Hypothalamus (tissue), 51 donors: ENCODE results near the gene CHAF1B.
"Not testable (repeated sequence)": the region's sequence is repeated elsewhere in the genome, so short reads cannot be mapped to it uniquely, and the experiment has no call there.

Experiments
- DNase-seq, 51 donors: peaks; one replicate each; lab custom pipeline; 2025; lab: John Stamatoyannopoulos, UW

CHAF1B gene

DNA sequence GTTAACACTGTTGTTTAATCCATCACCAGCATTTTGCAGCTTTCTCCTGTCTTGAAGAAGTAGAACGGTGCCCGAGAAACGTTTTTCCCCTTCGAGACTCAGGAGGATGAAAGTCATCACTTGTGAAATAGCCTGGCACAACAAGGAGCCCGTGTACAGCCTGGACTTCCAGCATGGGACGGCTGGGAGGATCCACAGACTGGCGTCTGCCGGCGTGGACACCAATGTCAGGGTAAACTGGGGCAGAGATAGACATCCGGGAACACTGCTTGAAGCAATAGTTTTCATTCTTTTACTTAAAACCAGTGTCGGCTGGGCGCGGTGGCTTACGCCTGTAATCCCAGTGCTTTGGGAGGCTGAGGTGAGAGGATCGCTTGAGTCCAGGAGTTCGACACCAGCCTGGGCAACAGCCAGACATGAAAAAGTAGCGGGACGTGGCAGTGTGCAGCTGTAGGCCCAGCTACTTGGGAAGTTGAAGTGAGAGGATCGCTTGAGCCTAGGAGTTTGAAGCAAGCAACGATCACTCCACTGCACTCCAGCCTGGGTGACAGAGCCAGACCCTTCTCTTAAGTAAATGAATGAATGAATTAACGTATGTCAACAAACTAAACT is 945 bp downstream of the CHAF1B start:
- DNase-seq, result no peak

DNA sequence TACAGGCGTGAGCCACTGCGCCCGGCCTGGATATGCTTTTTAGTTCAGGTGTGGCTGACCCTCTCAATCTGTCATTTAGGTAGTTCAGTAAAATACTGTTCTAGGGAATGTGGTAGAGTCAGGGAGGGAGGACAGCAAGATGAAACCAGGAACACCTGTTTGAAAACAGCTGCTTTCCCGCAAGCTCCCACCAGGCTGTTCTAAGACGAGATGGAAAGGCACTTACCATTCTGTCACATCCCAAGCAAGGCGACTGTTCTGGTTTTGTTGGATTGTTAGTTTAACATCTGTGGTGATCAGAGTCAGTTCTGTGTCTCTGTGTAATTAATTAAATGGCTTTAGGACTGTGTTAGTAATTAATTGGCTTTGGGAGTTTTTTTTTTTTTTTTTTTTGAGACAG is 2.9 kb downstream of the CHAF1B start:
- DNase-seq, result no peak

DNA sequence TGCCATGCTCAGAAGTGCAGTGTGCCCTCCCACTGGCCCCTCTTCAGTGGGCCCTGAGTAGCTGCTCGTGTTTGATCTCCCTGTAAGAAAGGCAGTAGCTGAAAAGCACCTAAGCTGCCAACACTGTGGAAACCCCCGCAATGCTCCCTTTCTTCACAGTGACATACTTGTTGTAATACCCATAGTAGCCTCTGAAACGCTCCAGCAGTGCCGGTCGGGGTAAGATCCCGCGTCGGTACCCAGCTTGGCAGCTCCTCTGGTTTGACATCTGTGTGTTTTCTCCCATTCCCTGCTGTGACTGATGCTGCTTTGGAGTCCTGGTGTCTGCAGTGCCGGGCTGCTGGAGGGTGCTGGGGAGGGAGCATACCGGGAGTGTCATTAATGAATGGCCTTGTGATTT is 3.6 kb downstream of the CHAF1B start:
- DNase-seq, result peak in 17 of 51 donors; percentile 5 to 46 (median 14)

- not testable (repeated sequence) for DNase-seq
Observed at GRCh38 chr21:36391649-36392048, 6.5 kb downstream of the CHAF1B start.

- DNase-seq, result no peak
Observed at GRCh38 chr21:36395353-36396111, 10.3 kb downstream of the CHAF1B start.

DNA sequence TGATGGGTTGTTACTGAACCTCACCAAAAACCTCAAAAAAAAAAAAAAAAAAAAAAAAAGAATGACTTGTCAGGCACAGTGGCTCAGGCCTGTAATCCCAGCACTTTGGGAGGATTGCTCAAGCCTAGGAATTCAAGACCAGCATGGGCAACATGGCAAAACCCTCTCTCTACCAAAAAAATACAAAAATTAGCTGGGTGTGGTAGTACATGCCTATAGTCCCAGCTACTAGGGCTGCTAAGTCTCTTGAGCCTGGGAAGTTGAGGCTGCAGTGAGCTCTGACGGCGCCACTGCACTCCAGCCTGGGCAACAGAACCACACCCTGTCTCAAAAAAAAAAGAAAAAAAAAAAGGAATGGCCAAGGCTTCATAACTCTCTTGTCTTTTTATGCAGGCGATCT is 11.1 kb downstream of the CHAF1B start:
- no peak for DNase-seq

DNA sequence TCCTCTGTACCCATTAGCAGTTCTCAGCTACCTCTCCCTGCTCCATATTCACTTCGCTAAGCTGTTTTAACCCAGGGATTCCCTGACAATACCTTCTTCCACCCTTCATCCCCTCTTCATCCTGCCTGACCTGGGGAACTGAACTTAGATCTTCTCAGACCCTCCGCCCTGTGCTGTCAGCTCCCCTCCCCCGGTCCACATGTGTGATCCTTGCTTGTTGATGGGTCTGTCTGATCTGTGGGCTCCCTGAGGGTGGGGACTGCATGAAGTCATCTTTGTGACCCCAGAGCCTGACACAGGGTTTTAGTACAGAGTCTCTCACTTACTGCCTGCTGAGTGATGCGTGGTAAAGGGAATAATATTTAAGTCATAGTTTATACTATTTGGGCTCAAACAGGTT is 11.8 kb downstream of the CHAF1B start:
- DNase-seq, result no peak

GRCh38 chr21:36397606-36398005 is 12.4 kb downstream of the CHAF1B start:
- DNase-seq, result no peak

DNA sequence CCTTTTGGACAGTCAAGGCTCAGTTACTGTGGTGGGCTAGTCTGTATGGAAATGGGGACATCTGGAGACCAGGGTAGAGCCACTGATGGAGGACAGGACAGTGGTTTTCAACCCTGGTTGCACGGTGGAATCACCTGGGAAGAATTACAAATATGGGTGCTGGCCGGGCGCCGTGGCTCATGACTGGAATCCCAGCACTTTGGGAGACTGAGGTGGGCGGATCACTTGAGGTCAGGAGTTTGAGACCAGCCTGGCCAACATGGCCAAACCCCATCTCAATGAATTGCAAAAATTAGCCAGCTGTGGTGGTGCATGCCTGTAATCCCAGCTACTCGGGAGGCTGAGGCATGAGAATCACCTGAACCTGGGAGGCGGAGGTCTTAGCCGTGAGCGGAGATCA is 14.5 kb downstream of the CHAF1B start:
- DNase-seq, result not testable (repeated sequence)

GRCh38 chr21:36400719-36401118 is 15.5 kb downstream of the CHAF1B start:
- DNase-seq, result no peak

- DNase-seq, result no peak
Observed at GRCh38 chr21:36402339-36402738, 17.1 kb downstream of the CHAF1B start.

GRCh38 chr21:36403713-36404112 is 18.5 kb downstream of the CHAF1B start:
- DNase-seq, result no peak

DNA sequence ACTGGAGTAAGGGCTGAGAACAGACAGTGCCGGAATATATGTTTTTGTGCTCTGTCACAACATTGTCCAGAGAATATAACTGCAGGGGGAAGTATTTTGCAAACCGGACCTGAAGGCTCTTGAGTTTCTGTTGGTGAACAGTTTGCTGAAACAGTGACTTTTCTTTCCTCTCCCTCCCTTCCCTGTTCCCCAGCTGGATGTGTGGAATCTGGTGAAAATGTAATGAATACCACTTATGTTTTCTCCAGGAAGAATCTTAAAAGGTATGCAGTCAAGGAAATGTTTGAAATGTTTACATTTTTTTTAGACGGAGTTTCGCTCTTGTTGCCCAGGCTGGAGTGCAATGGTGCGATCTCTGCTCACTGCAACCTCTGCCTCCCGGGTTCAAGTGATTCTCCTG is 23.4 kb downstream of the CHAF1B start:
- no peak for DNase-seq

DNA sequence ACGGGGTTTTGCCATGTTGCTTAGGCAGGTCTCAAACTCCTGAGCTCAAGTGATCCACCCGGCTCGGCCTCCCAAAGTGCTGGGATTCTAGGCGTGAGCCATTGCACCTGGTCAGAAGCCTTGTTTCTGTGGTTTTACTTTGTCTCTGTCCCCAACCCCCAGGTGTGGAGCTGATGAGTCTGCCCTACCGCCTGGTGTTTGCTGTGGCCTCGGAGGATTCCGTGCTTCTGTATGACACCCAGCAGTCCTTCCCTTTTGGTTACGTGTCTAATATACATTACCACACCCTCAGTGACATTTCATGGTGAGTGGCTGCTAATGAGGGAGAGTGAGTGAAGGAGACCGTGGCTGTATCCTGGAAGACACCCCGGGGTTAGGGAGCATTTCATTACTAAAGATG is 26.1 kb downstream of the CHAF1B start:
- DNase-seq, result no peak

DNA sequence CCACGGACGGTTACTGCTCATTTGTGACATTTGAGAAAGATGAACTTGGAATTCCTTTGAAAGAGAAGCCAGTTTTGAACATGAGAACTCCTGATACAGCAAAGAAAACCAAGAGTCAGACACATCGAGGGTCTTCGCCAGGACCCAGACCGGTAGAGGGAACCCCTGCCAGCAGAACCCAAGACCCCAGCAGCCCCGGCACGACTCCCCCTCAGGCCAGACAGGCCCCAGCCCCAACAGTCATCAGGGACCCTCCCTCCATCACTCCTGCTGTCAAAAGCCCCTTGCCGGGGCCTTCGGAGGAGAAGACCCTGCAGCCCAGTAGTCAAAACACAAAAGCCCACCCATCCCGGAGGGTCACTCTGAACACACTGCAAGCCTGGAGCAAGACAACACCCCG is 27.7 kb downstream of the CHAF1B start:
- DNase-seq, result no peak

DNA sequence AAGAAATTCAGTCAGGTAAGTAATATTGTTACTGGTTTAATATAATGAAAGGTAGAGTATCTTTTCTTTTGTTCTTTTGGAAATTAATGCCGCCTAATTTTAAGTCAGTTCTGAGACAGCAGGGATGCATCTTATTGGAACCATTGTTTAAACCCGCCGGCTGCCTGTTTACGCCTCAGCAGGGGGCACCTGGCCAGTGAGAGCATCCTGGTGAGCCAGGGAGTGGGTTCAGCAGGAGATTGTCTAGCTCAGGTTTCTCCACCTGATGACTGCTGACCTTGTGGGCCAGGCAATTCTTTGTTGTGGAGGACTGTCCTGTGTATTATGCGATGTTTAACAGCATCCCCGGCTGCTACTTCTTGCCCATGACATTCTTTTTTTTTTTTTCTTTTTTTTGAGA is 30.2 kb downstream of the CHAF1B start:
- DNase-seq, result no peak

DNA sequence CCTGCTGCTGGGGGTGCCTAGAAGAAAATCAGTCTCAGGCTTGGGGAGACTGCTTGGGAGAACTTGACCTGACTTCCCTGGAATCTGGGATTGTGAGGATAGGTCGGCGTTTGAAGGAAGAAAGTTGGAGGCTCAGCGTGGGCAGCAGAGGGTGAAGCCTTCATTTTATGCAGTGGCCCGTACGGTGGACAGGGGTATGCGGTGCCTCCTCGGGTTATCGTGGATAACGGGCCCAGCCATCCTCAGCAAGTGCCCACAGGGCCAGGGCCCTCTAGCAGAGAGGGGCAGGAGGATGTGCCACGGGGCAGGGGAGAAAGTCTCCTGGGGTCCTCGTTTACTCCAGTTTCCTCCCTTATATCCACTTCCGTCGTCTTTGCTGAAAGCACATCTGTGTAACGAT is 34.0 kb downstream of the CHAF1B start:
- no peak for DNase-seq

GRCh38 chr21:36419996-36420395 is 34.8 kb downstream of the CHAF1B start:
- peak in 41 of 51 donors; percentile 1 to 73 (median 42) for DNase-seq

GRCh38 chr21:36420571-36421339 is 35.6 kb downstream of the CHAF1B start:
- no peak for DNase-seq

- peak in 3 of 51 donors; percentile 5 to 29 (median 9) for DNase-seq
Observed at GRCh38 chr21:36422279-36423098, 37.3 kb downstream of the CHAF1B start.
